ENCODE data around the gene DCAF17.

- TF ChIP-seq CTCF (IDR thresholded peaks at IDR 0.05; ENCODE audit: low read depth, low read length, missing input control), result no peak
- TF ChIP-seq YY1 (IDR thresholded peaks at IDR 0.05), result no peak
- TF ChIP-seq ATF3 (IDR thresholded peaks at IDR 0.05), result no peak
- TF ChIP-seq RAD21 (IDR thresholded peaks at IDR 0.05), result peak in 1 of 2 donors; percentile 76
- TF ChIP-seq REST (IDR thresholded peaks at IDR 0.05), result no peak
These were observed 57.3 kb downstream of the DCAF17 start for GRCh38 chr2:171491292-171491691.

Data from liver (tissue), 3 donors.